ENCODE data around the gene ANK3. TPM values are rescaled to one million over a fixed set of nuclear protein-coding genes. Genes with fewer than 3 reads are reported as not detected.

ANK3 gene
- total RNA-seq, 2 experiments from 2014 or later, result 60.5 to 61.9 TPM

DNA sequence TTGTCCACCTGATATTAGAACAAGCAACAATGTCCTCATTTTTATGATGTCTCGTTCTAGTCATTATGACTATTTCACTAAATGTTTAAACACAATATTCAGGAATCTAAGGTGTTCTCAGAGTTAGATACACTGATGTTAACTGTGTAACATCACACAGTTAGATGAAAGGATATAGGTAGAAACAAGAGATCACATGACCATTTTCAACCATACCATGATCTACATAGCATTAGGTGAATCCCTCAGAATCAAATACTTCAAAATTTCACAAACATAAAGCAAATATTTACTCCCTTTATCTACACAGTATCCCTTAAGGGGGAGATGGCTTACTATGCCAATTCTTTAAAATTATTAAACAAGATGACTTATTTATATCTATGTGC is 90.3 kb downstream of the ANK3 start:
- Mint-ChIP-seq H3K27ac (no peak overlapping the region), H3K4me3 (no peak overlapping the region), H3K36me3 (ENCODE audit: low read depth) (no peaks in the 10 kb centered on the region), H3K27me3 (no peaks in the 10 kb centered on the region), H3K4me1 (ENCODE audit: low read depth) (no peaks in the 10 kb centered on the region), H3K9me3 (no peaks in the 10 kb centered on the region)
- TF ChIP-seq, protein P1, sequence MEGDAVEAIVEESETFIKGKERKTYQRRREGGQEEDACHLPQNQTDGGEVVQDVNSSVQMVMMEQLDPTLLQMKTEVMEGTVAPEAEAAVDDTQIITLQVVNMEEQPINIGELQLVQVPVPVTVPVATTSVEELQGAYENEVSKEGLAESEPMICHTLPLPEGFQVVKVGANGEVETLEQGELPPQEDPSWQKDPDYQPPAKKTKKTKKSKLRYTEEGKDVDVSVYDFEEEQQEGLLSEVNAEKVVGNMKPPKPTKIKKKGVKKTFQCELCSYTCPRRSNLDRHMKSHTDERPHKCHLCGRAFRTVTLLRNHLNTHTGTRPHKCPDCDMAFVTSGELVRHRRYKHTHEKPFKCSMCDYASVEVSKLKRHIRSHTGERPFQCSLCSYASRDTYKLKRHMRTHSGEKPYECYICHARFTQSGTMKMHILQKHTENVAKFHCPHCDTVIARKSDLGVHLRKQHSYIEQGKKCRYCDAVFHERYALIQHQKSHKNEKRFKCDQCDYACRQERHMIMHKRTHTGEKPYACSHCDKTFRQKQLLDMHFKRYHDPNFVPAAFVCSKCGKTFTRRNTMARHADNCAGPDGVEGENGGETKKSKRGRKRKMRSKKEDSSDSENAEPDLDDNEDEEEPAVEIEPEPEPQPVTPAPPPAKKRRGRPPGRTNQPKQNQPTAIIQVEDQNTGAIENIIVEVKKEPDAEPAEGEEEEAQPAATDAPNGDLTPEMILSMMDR (IDR thresholded peaks at IDR 0.05), result no peak
- no peak overlapping the region for H3K4me3 ChIP-seq (ENCODE audit: low read length)
- DNase-seq, result no peak
- ChIA-PET CTCF (no interaction called here), POLR2A (no interaction called here)
- H3K27me3 ChIP-seq (ENCODE audit: control insufficient read depth in 1 of 2, insufficient read depth in 2 of 2, low read length in 2 of 2), result no peaks in the 10 kb centered on the region
- intact Hi-C loops (cut with DNase I, micrococcal nuclease), result no loop called here
- no peaks in the 10 kb centered on the region for H3K4me1 ChIP-seq (ENCODE audit: insufficient read depth, low read length)
- no peaks in the 10 kb centered on the region for H3K36me3 ChIP-seq (ENCODE audit: insufficient read depth, low read length)
- H3K27ac ChIP-seq (ENCODE audit: low read depth in 1 of 2, low read length in 2 of 2), result no peak overlapping the region
- no peaks in the 10 kb centered on the region for H3K9me3 ChIP-seq (ENCODE audit: control insufficient read depth in 1 of 2, insufficient read depth in 1 of 2, low read length in 2 of 2)
- ATAC-seq (ENCODE audit: poor library complexity), result no peak

DNA sequence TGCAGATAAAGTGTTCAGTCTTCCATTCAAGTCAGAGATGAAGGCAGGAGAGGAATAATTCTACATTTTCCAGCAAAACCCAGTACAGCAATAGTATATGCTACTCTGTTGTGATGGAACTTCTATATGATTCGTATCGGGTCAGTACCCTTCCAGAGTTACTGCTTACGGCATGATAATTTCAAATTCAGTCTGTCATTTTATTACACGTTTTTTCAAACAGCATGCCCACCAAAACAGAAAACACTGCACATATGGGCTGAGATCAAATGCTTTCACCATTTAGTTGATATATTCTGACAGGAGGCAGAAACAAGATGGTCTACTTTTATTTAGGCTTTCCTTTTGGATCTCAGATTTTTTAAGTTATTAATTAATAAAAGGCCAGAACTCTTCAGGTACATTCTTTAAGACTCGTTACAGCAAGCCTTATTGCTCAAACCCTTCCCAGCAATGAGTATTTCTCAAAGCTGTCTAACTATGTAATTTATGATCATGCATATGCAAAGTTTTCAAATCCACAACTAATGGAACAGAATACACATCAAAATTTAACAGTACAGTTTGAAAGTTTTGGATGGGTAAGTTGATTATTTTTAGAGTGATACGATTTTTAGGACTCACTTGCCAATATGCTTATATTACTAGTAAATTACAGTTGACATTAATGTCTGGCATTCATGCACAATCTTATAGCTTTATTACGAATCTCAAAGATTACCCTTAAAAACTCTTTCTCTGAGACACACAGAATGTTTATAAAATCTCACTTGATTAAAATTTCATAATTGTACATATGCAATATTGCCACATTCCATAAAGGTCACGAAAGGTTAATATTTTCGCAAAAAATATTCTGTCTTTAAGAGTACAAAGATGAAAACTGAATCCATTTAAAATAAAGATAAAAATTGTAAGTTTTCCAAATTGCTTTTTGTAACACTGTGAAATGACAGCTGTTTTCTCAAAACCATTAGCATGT is 91.0 kb downstream of the ANK3 start:
- Histone ChIP-seq H3K27me3 (ENCODE audit: control insufficient read depth in 1 of 2, insufficient read depth in 2 of 2, low read length in 2 of 2) (no peaks in the 10 kb centered on the region), H3K9me3 (ENCODE audit: control insufficient read depth in 1 of 2, insufficient read depth in 1 of 2, low read length in 2 of 2) (no peaks in the 10 kb centered on the region), H3K4me1 (ENCODE audit: insufficient read depth, low read length) (no peaks in the 10 kb centered on the region), H3K4me3 (ENCODE audit: low read length) (no peak overlapping the region), H3K27ac (ENCODE audit: low read depth in 1 of 2, low read length in 2 of 2) (no peak overlapping the region), H3K36me3 (ENCODE audit: insufficient read depth, low read length) (no peaks in the 10 kb centered on the region)
- Mint-ChIP-seq H3K36me3 (ENCODE audit: low read depth) (no peaks in the 10 kb centered on the region), H3K9me3 (no peaks in the 10 kb centered on the region), H3K27ac (no peak overlapping the region), H3K4me3 (no peak overlapping the region), H3K4me1 (ENCODE audit: low read depth) (peaks cover 6% of the 10 kb centered on the region), H3K27me3 (no peaks in the 10 kb centered on the region)
- POLR2A ChIA-PET, result no interaction called here
- CTCF ChIA-PET, result no interaction called here
- intact Hi-C loops (cut with DNase I, micrococcal nuclease), result no loop called here
- DNase-seq (no peak), ATAC-seq (ENCODE audit: poor library complexity) (no peak)
- TF ChIP-seq, protein P1 (IDR thresholded peaks at IDR 0.05), result no peak

DNA sequence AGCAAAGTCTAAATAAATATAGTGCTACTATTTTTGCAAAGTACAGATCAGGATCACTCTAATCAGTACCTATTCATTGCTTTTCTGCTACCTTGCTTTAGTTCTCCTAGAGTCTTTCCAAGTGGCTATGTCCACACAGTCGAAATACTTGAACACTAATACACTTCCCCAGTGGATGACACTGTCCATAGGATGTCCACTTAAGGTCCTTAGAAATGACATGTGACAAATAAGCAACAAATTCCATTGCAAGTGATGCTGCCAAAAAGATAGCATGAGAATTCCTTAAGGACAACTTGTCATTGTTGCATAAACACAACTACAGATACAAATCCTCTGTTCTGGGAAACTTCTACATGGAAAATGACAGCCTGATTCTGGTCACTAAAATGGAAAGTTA is 93.6 kb downstream of the ANK3 start:
- intact Hi-C loops (cut with DNase I, micrococcal nuclease), result no loop called here
- Histone ChIP-seq H3K27me3 (ENCODE audit: control insufficient read depth in 1 of 2, insufficient read depth in 2 of 2, low read length in 2 of 2) (no peaks in the 10 kb centered on the region), H3K9me3 (ENCODE audit: control insufficient read depth in 1 of 2, insufficient read depth in 1 of 2, low read length in 2 of 2) (no peaks in the 10 kb centered on the region), H3K4me1 (ENCODE audit: insufficient read depth, low read length) (no peaks in the 10 kb centered on the region), H3K36me3 (ENCODE audit: insufficient read depth, low read length) (no peaks in the 10 kb centered on the region), H3K27ac (ENCODE audit: low read depth in 1 of 2, low read length in 2 of 2) (no peak overlapping the region), H3K4me3 (ENCODE audit: low read length) (no peak overlapping the region)
- no peak overlapping the region for H3K4me3 Mint-ChIP-seq
- ChIA-PET CTCF (no interaction called here), POLR2A (no interaction called here)
- H3K27ac Mint-ChIP-seq, result no peak overlapping the region
- ATAC-seq (ENCODE audit: poor library complexity) (no peak), DNase-seq (no peak)
- H3K27me3 Mint-ChIP-seq, result no peaks in the 10 kb centered on the region
- H3K9me3 Mint-ChIP-seq, result no peaks in the 10 kb centered on the region
- TF ChIP-seq, protein P1 (IDR thresholded peaks at IDR 0.05), result no peak
- H3K36me3 Mint-ChIP-seq (ENCODE audit: low read depth), result no peaks in the 10 kb centered on the region
- H3K4me1 Mint-ChIP-seq (ENCODE audit: low read depth), result peaks cover 12% of the 10 kb centered on the region
